MCF 10A (cell line): ENCODE measurements around the gene EP400. TPM values are rescaled to one million over a fixed set of nuclear protein-coding genes. Genes with fewer than 3 reads are reported as not detected.
A peak's percentile ranks its signal among the peaks of the same experiment; 100 is the strongest.

Source experiments
- BruUV-seq: library from RNA; stranded (reverse); fragments of 400-500 nt; replicated peaks from 2 replicates; lab custom pipeline; 2021; lab: Mats Ljungman, UMichigan
- CTCF ChIA-PET: fragments of 300-600 bp; sonication (Branson Sonifier 250); formaldehyde crosslinking; extraction: SDS; loops from one replicate; lab custom pipeline; 2021; ENCODE audit warnings: antibody characterized with exemption, inconsistent platforms; lab: Yijun Ruan, JAX
- POLR2A ChIA-PET: fragments of 300-600, 350-650 bp; sonication (Branson Sonifier 250); formaldehyde crosslinking; extraction: SDS; loops from one replicate; lab custom pipeline; 2020; ENCODE audit warnings: antibody characterized with exemption, inconsistent platforms; lab: Yijun Ruan, JAX
- DNase-seq: peaks from one replicate; pipeline ENCODE4 v3.0.0-alpha.2; 2018; ENCODE audit not compliant: unreplicated experiment
- H3K27ac Mint-ChIP-seq: one replicate; pipeline ENCODE4 v1.8.0; 2022; ENCODE audit warnings: mild to moderate bottlenecking, low read depth, mixed read lengths; ENCODE audit not compliant: unreplicated experiment
- H3K27me3 Mint-ChIP-seq: one replicate; pipeline ENCODE4 v1.8.0; 2022; ENCODE audit warnings: mixed read lengths; ENCODE audit not compliant: insufficient read depth, unreplicated experiment
- H3K36me3 Mint-ChIP-seq: one replicate; pipeline ENCODE4 v1.8.0; 2022; ENCODE audit warnings: mild to moderate bottlenecking, moderate library complexity, mixed read lengths; ENCODE audit not compliant: insufficient read depth, unreplicated experiment
- H3K4me1 Mint-ChIP-seq: one replicate; pipeline ENCODE4 v1.8.0; 2022; ENCODE audit warnings: mixed read lengths; ENCODE audit not compliant: insufficient read depth, unreplicated experiment
- H3K4me3 Mint-ChIP-seq: one replicate; pipeline ENCODE4 v1.8.0; 2022; ENCODE audit warnings: mild to moderate bottlenecking, moderate library complexity, mixed read lengths; ENCODE audit not compliant: unreplicated experiment
- H3K9me3 Mint-ChIP-seq: one replicate; pipeline ENCODE4 v1.8.0; 2022; ENCODE audit warnings: mixed read lengths; ENCODE audit not compliant: unreplicated experiment
- CTCF ChIP-seq: fragments of 200-600 bp; IDR thresholded peaks from one replicate; pipeline ENCODE4 v1.8.0; 2022; ENCODE audit warnings: antibody characterized with exemption, mild to moderate bottlenecking; ENCODE audit not compliant: unreplicated experiment
- intact Hi-C: fragments of 100-400 bp; cut with micrococcal nuclease; formaldehyde crosslinking; loops from 2 replicates; pipeline ENCODE4 v1.14.1; 2022
- total RNA-seq: library from RNA; stranded (reverse); gene quantifications from 2 replicates; pipeline ENCODE4 v1.2.3, GENCODE V29; 2022

The EP400 gene
- total RNA-seq, 1 experiment from 2014 or later, result 52.4 TPM

DNA sequence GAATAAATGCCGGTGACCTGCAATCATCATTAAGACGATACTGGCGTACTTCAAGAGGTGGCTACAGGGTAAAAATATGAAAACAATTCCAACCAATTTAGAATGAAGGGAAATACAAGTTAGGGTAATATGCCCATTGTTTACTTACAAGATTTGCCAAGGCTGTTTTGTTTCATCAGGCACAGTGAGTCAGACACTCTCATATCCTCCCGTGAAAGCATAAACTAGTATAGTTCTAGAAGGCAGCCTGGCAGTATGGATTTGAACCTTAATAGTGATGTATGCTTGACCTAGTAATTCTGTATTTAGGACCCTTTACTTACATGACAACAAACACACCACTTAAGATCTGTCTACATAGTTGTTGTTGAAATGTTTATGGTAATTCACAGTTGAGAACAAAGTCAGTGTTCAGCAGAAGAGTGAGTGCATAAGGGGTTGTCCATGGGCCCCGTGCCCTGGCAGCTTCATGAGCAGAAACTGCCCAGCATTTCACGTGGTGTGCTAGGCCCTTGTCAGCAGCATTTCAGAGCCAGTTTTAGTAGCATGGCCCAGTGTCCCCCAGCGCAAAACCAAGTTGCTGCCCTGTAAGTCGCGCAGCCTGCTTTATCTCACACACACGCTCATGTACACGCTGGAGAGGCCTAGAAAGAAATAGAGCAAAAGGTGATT lies 80.8 kb downstream of the EP400 start:
- Mint-ChIP-seq H3K4me3 (no peak overlapping the region), H3K4me1 (no peaks in the 10 kb centered on the region), H3K36me3 (peaks cover 95% of the 10 kb centered on the region), H3K27me3 (no peaks in the 10 kb centered on the region), H3K27ac (peak overlapping the region; percentile 13), H3K9me3 (no peaks in the 10 kb centered on the region)
- DNase-seq, result peak; percentile 24
- POLR2A ChIA-PET, result no interaction called here
- BruUV-seq, result no TSS peak
- intact Hi-C loops, result no loop called here
- CTCF ChIA-PET, result no interaction called here
- TF ChIP-seq CTCF, result no peak

DNA sequence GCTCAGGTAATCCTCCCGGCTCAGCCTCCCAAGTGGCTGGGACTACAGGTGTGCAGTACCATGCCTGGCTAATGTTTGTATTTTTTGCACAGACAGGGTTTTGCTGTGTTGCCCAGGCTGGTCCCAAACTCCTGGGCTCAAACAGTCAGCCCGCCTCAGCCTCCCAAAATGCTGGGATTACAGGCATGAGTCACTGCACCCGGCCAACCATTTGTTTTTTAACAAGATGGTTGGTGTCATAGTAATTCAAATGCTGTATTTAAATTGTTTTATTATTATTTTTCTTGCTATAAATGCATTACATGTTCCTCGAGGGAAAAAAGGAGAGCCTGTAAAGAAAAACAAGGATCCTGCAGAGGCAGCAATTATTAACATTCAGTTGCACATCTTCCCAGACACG lies 83.9 kb downstream of the EP400 start:
- Mint-ChIP-seq H3K36me3 (peaks cover 94% of the 10 kb centered on the region), H3K27me3 (no peaks in the 10 kb centered on the region), H3K9me3 (no peaks in the 10 kb centered on the region), H3K4me3 (no peak overlapping the region), H3K27ac (no peak overlapping the region), H3K4me1 (no peaks in the 10 kb centered on the region)
- ChIA-PET CTCF (no interaction called here), POLR2A (no interaction called here)
- no TSS peak for BruUV-seq
- TF ChIP-seq CTCF, result no peak
- intact Hi-C loops, result no loop called here
- DNase-seq, result no peak

DNA sequence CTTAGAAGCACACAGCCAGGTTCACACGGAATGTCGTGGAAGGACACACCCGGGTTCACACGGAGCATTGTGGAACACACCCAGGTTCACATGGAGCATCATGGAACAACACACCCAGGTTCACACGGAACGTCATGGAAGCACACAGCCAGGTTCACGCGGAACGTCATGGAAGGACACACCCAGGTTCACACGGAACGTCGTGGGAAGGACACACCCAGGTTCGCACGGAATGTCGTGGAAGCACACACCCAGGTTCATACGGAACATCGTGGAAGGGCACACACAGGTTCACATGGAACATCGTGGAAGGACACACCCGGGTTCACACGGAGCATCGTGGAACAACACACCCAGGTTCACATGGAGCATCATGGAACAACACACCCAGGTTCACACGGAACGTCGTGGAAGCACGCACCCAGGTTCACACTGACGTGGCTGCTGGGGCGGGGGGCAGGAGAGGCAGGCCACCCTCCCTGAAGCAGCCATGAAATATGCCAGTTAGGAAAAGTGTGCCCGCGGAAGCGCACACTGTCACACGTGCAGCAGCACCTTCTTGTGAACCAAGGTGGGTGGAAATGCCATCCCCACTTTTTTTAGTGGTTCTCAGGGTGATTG lies 86.4 kb downstream of the EP400 start:
- Mint-ChIP-seq H3K4me3 (no peak overlapping the region), H3K9me3 (no peaks in the 10 kb centered on the region), H3K4me1 (no peaks in the 10 kb centered on the region), H3K36me3 (peaks cover 80% of the 10 kb centered on the region), H3K27me3 (no peaks in the 10 kb centered on the region), H3K27ac (no peak overlapping the region)
- CTCF ChIA-PET, result no interaction called here
- POLR2A ChIA-PET, result no interaction called here
- intact Hi-C loops, result no loop called here
- BruUV-seq, result no TSS peak
- no peak for TF ChIP-seq CTCF
- DNase-seq, result no peak

DNA sequence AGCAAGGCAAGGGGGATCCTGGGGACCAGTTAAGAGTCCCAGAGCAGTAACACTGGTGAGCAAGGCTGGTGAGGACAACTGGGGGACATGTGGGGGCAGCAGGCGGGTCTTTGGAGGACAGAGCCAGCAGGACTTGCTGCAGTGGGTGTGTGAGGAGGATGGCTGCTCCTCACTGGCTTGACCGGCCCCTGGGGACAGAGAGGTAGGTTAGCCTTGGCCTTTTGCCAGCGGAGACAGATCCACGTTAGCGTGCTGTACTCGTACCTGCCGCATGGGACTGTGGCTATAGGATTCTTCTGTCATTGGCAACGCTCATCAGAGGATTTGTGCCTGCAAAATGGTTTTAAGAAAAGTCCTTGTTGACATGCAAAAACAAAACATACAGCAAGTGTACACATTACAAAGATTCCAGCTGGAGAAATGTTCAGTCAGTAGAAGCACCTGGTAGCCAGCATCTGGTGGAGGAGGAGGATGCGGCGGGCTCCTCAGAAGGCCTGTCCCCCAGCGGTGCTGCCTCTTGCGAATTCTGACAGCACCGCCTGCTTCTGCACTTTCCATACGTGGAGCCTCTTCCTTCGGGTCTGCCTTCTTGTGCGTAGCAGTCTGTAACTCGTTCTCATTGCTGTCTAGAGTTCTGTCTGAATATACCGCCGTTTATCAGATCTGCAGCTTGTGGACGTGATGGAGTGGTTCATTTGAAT lies 91.3 kb downstream of the EP400 start:
- H3K9me3 Mint-ChIP-seq, result no peaks in the 10 kb centered on the region
- ChIA-PET POLR2A (no interaction called here), CTCF (interaction anchor here (0.5 kb wide), 1 partner anchor 204 kb away, joined by 3 read pairs; no protein-coding TSS in a partner anchor)
- no peaks in the 10 kb centered on the region for H3K27me3 Mint-ChIP-seq
- intact Hi-C loops, result no loop called here
- no peak for TF ChIP-seq CTCF
- H3K4me3 Mint-ChIP-seq, result no peak overlapping the region
- H3K36me3 Mint-ChIP-seq, result peaks cover 79% of the 10 kb centered on the region
- no peaks in the 10 kb centered on the region for H3K4me1 Mint-ChIP-seq
- DNase-seq, result no peak
- no peak overlapping the region for H3K27ac Mint-ChIP-seq
- BruUV-seq, result no TSS peak
